Measurements from ENCODE around the gene SHTN1.

The SHTN1 gene

DNA sequence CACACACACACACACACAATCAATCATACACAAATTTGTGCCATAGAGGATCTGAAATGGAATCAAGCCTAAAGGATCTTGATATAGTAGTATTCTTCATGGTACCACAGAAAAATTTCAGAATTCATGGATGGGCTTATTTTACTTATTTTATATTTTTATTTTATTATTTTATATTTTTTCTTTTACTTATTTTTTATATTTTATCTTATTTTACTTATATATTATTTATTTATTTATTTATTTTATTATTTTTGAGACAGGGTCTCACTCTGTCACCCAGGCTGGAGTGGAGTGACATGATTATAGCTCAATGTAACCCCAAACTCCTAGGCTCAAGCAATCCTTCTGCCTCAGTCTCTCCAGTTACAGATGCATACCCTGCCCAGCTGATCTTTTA is 16.7 kb downstream of the SHTN1 start:
- Histone ChIP-seq H3K4me1 (ENCODE audit: control insufficient read depth in 1 of 2, insufficient read depth in 2 of 2, low read length in 2 of 2) (peaks cover 2 to 12% of the 10 kb centered on the region in 2 experiments), H2AFZ (ENCODE audit: insufficient read depth, low read length, poor library complexity) (no peak overlapping the region), H4K12ac (ENCODE audit: low read depth, low read length) (no peak overlapping the region), H3K9me3 (ENCODE audit: insufficient read depth, low read depth, low read length) (no peaks in the 10 kb centered on the region), H2BK120ac (ENCODE audit: insufficient read depth, low read length, poor library complexity) (no peak overlapping the region), H4K8ac (ENCODE audit: low read depth, low read length) (no peak overlapping the region), H3K4me3 (ENCODE audit: low read depth, low read length) (no peak overlapping the region), H3K79me2 (ENCODE audit: control insufficient read depth, insufficient read depth, low read length, poor library complexity) (no peaks in the 10 kb centered on the region), H4K91ac (ENCODE audit: low read depth, low read length) (no peak overlapping the region), H3K27me3 (ENCODE audit: insufficient read depth, low read length) (no peaks in the 10 kb centered on the region), H3K4ac (ENCODE audit: low read depth, low read length) (peak overlapping the region; percentile 72), H3K27ac (ENCODE audit: low read depth, low read length) (no peak overlapping the region), H3K79me1 (ENCODE audit: low read length) (no peaks in the 10 kb centered on the region), H2AK5ac (ENCODE audit: low read length) (no peak overlapping the region), H3K4me2 (ENCODE audit: low read length) (no peak overlapping the region), H2BK5ac (ENCODE audit: low read depth, low read length, poor library complexity) (no peak overlapping the region), H3K9ac (ENCODE audit: low read length) (no peak overlapping the region), H2BK12ac (ENCODE audit: low read length) (no peak overlapping the region), H3K36me3 (ENCODE audit: control insufficient read depth in 1 of 2, insufficient read depth in 2 of 2, low read length in 2 of 2) (no peaks in the 10 kb centered on the region), H3K14ac (ENCODE audit: low read length) (no peak overlapping the region), H3K23ac (ENCODE audit: low read length) (no peak overlapping the region), H3K18ac (ENCODE audit: low read length) (peak overlapping the region; percentile 51)
- DNase-seq, result no peak

- Histone ChIP-seq H3K9me3 (ENCODE audit: insufficient read depth, low read depth, low read length) (no peaks in the 10 kb centered on the region), H3K4ac (ENCODE audit: low read depth, low read length) (no peak overlapping the region), H3K36me3 (ENCODE audit: control insufficient read depth in 1 of 2, insufficient read depth in 2 of 2, low read length in 2 of 2) (no peaks in the 10 kb centered on the region), H2BK12ac (ENCODE audit: low read length) (no peak overlapping the region), H4K91ac (ENCODE audit: low read depth, low read length) (no peak overlapping the region), H3K18ac (ENCODE audit: low read length) (no peak overlapping the region), H3K27me3 (ENCODE audit: insufficient read depth, low read length) (no peaks in the 10 kb centered on the region), H3K27ac (ENCODE audit: low read depth, low read length) (no peak overlapping the region), H3K79me2 (ENCODE audit: control insufficient read depth, insufficient read depth, low read length, poor library complexity) (no peaks in the 10 kb centered on the region), H4K12ac (ENCODE audit: low read depth, low read length) (no peak overlapping the region), H2BK120ac (ENCODE audit: insufficient read depth, low read length, poor library complexity) (no peak overlapping the region), H2BK5ac (ENCODE audit: low read depth, low read length, poor library complexity) (no peak overlapping the region), H3K14ac (ENCODE audit: low read length) (no peak overlapping the region), H2AK5ac (ENCODE audit: low read length) (no peak overlapping the region), H3K4me2 (ENCODE audit: low read length) (no peak overlapping the region), H4K8ac (ENCODE audit: low read depth, low read length) (no peak overlapping the region), H3K23ac (ENCODE audit: low read length) (no peak overlapping the region), H3K4me3 (ENCODE audit: low read depth, low read length) (no peak overlapping the region), H3K4me1 (ENCODE audit: control insufficient read depth in 1 of 2, insufficient read depth in 2 of 2, low read length in 2 of 2) (peaks cover 2 to 9% of the 10 kb centered on the region in 2 experiments), H3K9ac (ENCODE audit: low read length) (no peak overlapping the region), H3K79me1 (ENCODE audit: low read length) (no peaks in the 10 kb centered on the region), H2AFZ (ENCODE audit: insufficient read depth, low read length, poor library complexity) (no peak overlapping the region)
- no peak for DNase-seq
- no CpG with 5 or more reads among the region's 2 CpGs for WGBS (ENCODE audit: extremely low coverage, insufficient coverage, insufficient read length)
These were observed 19.4 kb downstream of the SHTN1 start for GRCh38 chr10:116985611-116986010.

DNA sequence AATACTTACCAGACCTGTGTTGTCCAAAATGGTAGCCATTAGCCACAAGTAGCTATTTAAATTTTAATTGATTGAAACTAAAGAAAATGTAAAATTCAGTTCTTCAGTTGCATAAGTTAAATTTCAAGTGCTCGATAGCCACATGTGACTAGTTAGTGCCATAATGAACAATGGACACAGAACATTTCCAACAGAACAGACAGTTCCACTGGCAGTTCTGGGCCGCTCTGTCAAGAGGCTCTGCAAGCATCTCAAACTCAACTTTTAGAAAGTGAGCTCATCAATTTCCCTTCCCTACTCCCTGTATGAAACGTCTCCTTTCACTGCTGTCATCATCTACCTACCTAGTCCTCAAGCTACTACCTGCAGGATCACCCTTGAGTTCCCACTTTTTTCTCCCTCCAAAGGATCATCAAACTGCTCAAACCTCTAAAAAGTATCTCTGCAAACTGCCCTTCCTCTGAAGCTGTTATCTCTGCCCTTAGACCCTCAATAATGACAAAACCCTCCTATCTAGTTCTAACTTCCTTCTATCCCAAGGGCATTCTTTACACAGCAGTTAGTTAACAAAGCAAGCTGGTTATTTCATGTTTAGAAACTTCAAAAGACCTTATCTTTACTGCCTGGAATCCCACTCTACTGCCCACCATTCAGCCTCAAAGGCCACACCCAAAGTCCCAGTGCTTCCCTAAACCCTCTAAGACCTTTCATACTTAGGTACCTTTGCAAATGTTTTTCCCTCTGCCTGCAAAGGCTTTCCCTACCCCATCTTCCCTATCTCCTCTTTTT is 20.6 kb downstream of the SHTN1 start:
- Histone ChIP-seq H2BK120ac (ENCODE audit: insufficient read depth, low read length, poor library complexity) (no peak overlapping the region), H3K27ac (ENCODE audit: low read depth, low read length) (no peak overlapping the region), H4K8ac (ENCODE audit: low read depth, low read length) (no peak overlapping the region), H2BK5ac (ENCODE audit: low read depth, low read length, poor library complexity) (no peak overlapping the region), H2AFZ (ENCODE audit: insufficient read depth, low read length, poor library complexity) (no peak overlapping the region), H3K4ac (ENCODE audit: low read depth, low read length) (no peak overlapping the region), H4K91ac (ENCODE audit: low read depth, low read length) (no peak overlapping the region), H3K36me3 (ENCODE audit: control insufficient read depth in 1 of 2, insufficient read depth in 2 of 2, low read length in 2 of 2) (no peaks in the 10 kb centered on the region), H3K4me1 (ENCODE audit: control insufficient read depth in 1 of 2, insufficient read depth in 2 of 2, low read length in 2 of 2) (peaks cover under 1 to 4% of the 10 kb centered on the region in 2 experiments), H3K23ac (ENCODE audit: low read length) (no peak overlapping the region), H3K79me1 (ENCODE audit: low read length) (no peaks in the 10 kb centered on the region), H3K18ac (ENCODE audit: low read length) (no peak overlapping the region), H3K9me3 (ENCODE audit: insufficient read depth, low read depth, low read length) (no peaks in the 10 kb centered on the region), H3K4me3 (ENCODE audit: low read depth, low read length) (no peak overlapping the region), H3K9ac (ENCODE audit: low read length) (no peak overlapping the region), H3K4me2 (ENCODE audit: low read length) (no peak overlapping the region), H2BK12ac (ENCODE audit: low read length) (no peak overlapping the region), H3K14ac (ENCODE audit: low read length) (no peak overlapping the region), H2AK5ac (ENCODE audit: low read length) (no peak overlapping the region), H3K79me2 (ENCODE audit: control insufficient read depth, insufficient read depth, low read length, poor library complexity) (no peaks in the 10 kb centered on the region), H4K12ac (ENCODE audit: low read depth, low read length) (no peak overlapping the region), H3K27me3 (ENCODE audit: insufficient read depth, low read length) (no peaks in the 10 kb centered on the region)
- no CpG with 5 or more reads among the region's 3 CpGs for WGBS (ENCODE audit: extremely low coverage, insufficient coverage, insufficient read length)
- no peak for DNase-seq

- no peak overlapping the region for H2BK12ac ChIP-seq (ENCODE audit: low read length)
- no CpG with 5 or more reads among the region's 3 CpGs for WGBS (ENCODE audit: extremely low coverage, insufficient coverage, insufficient read length)
- no peak overlapping the region for H4K8ac ChIP-seq (ENCODE audit: low read depth, low read length)
- H3K79me2 ChIP-seq (ENCODE audit: control insufficient read depth, insufficient read depth, low read length, poor library complexity), result no peaks in the 10 kb centered on the region
- H3K14ac ChIP-seq (ENCODE audit: low read length), result no peak overlapping the region
- H3K9me3 ChIP-seq (ENCODE audit: insufficient read depth, low read depth, low read length), result no peaks in the 10 kb centered on the region
- no peak overlapping the region for H3K4me2 ChIP-seq (ENCODE audit: low read length)
- no peak overlapping the region for H4K91ac ChIP-seq (ENCODE audit: low read depth, low read length)
- no peak overlapping the region for H2AFZ ChIP-seq (ENCODE audit: insufficient read depth, low read length, poor library complexity)
- H3K27ac ChIP-seq (ENCODE audit: low read depth, low read length), result no peak overlapping the region
- peaks cover 0 to 4% of the 10 kb centered on the region in 2 experiments for H3K36me3 ChIP-seq (ENCODE audit: control insufficient read depth in 1 of 2, insufficient read depth in 2 of 2, low read length in 2 of 2)
- no peak overlapping the region for H3K18ac ChIP-seq (ENCODE audit: low read length)
- H2BK5ac ChIP-seq (ENCODE audit: low read depth, low read length, poor library complexity), result no peak overlapping the region
- H3K9ac ChIP-seq (ENCODE audit: low read length), result no peak overlapping the region
- no peak overlapping the region for H3K23ac ChIP-seq (ENCODE audit: low read length)
- no peak for DNase-seq
- no peak overlapping the region for H3K4ac ChIP-seq (ENCODE audit: low read depth, low read length)
- no peak overlapping the region for H3K4me3 ChIP-seq (ENCODE audit: low read depth, low read length)
- no peaks in the 10 kb centered on the region for H3K79me1 ChIP-seq (ENCODE audit: low read length)
- no peaks in the 10 kb centered on the region for H3K27me3 ChIP-seq (ENCODE audit: insufficient read depth, low read length)
- H2AK5ac ChIP-seq (ENCODE audit: low read length), result no peak overlapping the region
- no peak overlapping the region for H2BK120ac ChIP-seq (ENCODE audit: insufficient read depth, low read length, poor library complexity)
- H4K12ac ChIP-seq (ENCODE audit: low read depth, low read length), result no peak overlapping the region
- H3K4me1 ChIP-seq (ENCODE audit: control insufficient read depth in 1 of 2, insufficient read depth in 2 of 2, low read length in 2 of 2), result peaks cover 3 to 5% of the 10 kb centered on the region in 2 experiments
These were observed 24.9 kb downstream of the SHTN1 start for GRCh38 chr10:116980041-116980440.
